Measurements from ENCODE around the gene BMP8A.
"Not testable (repeated sequence)": the region's sequence is repeated elsewhere in the genome, so short reads cannot be mapped to it uniquely, and the experiment has no call there.

BMP8A gene

GRCh38 chr1:39491146-39491921 is at the start of gene BMP8A:
BMP8A (plus strand) TSS chr1:39491636; CDS start chr1:39491992, 356 bp downstream.
- TF ChIP-seq ZFX (IDR thresholded peaks at IDR 0.05; ENCODE audit: borderline replicate concordance) (no peak), CTCF (IDR thresholded peaks at IDR 0.05) (peak; percentile 29; the same call in 1 of the 2 replicates)
- 0 out of 2 replicates have a peak within 1 kb of the TSS, but pooled peaks have one; percentile 27 for H3K27ac ChIP-seq

GRCh38 chr1:39441797-39442196 is 49.6 kb upstream of the BMP8A start:
- no peak overlapping the region for H3K27ac ChIP-seq
- TF ChIP-seq CTCF (IDR thresholded peaks at IDR 0.05) (no peak), ZFX (IDR thresholded peaks at IDR 0.05; ENCODE audit: borderline replicate concordance) (no peak)

GRCh38 chr1:39445573-39445972 is 45.9 kb upstream of the BMP8A start:
- TF ChIP-seq CTCF (IDR thresholded peaks at IDR 0.05) (no peak), ZFX (IDR thresholded peaks at IDR 0.05; ENCODE audit: borderline replicate concordance) (no peak)
- no peak overlapping the region for H3K27ac ChIP-seq

- TF ChIP-seq ZFX (IDR thresholded peaks at IDR 0.05; ENCODE audit: borderline replicate concordance): no peak
- no peak for TF ChIP-seq CTCF (IDR thresholded peaks at IDR 0.05)
- no peak overlapping the region for H3K27ac ChIP-seq
Observed at GRCh38 chr1:39446986-39447567, 44.4 kb upstream of the BMP8A start.

GRCh38 chr1:39450041-39450440 is 41.4 kb upstream of the BMP8A start:
- H3K27ac ChIP-seq: not testable (repeated sequence)

GRCh38 chr1:39450956-39451606 is 40.4 kb upstream of the BMP8A start:
- TF ChIP-seq CTCF (IDR thresholded peaks at IDR 0.05) (no peak), ZFX (IDR thresholded peaks at IDR 0.05; ENCODE audit: borderline replicate concordance) (no peak)
- no peak overlapping the region for H3K27ac ChIP-seq

GRCh38 chr1:39452081-39452480 is 39.4 kb upstream of the BMP8A start:
- no peak overlapping the region for H3K27ac ChIP-seq
- TF ChIP-seq ZFX (IDR thresholded peaks at IDR 0.05; ENCODE audit: borderline replicate concordance): no peak
- TF ChIP-seq CTCF (IDR thresholded peaks at IDR 0.05): no peak

Data from 22Rv1 (cell line).